NK-92 treated with Interleukin-12 subunit alpha and Interleukin-12 subunit beta, amount 100 ng/mL, for 24 hours (cell line): ENCODE measurements around the gene NOVA2.

Experiments used
- DNase-seq: peaks from one replicate; lab custom pipeline; 2025; lab: John Stamatoyannopoulos, UW

The NOVA2 gene

GRCh38 chr19:45962021-45962420, 11.6 kb downstream of the NOVA2 start:
- DNase-seq = no peak

GRCh38 chr19:45960595-45961235, 12.9 kb downstream of the NOVA2 start:
- no peak for DNase-seq

GRCh38 chr19:45959517-45960025, 14.1 kb downstream of the NOVA2 start:
- DNase-seq = no peak

- no peak for DNase-seq
Measured at GRCh38 chr19:45958769-45959516, 14.7 kb downstream of the NOVA2 start.

DNA sequence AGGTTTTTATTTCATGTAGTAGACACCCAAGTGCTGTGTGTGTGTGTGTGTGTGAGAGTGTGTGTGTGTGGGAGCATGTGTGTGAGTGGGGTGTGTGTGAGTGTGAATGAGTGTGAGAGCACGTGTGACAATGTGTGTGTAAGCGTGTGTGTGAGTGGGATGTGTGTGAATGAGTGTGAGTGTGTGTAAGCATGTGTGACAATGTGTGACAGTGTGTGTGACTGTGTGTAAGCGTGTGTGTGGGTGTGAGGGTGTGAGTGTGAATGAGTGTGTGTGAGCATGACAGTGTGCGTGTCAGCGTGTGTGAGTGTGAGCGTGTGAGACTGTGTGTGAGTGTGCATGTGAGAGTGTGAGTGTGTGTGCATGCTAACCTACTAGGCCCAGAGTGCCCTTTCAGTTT, 15.3 kb downstream of the NOVA2 start:
- DNase-seq = no peak

DNA sequence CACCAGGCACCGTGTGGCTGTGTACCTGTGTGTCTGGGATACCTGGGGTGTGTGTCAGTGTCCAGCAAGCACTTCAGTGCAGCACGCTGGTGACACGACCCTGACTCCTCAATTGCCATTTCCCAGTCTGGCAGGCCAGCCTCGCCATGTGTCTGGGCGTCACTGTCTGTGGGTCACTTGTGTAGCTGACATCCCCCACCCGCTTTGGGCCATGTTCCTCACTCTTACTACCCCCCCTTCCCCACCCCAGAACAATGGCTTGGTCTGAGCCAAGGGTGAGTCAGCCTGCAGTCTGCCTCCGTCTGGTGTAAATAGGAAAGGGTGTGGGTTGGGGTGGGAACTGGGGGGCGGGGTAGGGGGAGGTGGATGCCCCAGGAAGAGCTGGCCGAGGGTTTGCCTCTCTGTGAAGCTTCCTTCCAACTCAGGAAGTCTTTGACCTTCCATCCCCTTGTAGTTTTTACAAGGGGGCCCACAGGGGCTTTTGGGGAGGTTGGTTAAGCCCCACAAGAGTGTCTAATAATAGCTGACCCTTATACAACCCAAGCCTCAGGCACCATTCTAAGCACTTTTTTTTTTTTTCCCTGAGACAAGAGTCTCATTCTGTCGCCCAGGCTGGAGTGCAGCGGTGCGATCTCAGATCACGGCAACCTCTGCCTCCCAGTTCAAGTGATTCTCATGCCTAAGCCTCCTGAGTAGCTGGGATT, 17.6 kb downstream of the NOVA2 start:
- DNase-seq = peak; percentile 24

- no peak for DNase-seq
Measured at GRCh38 chr19:45954156-45954555, 19.5 kb downstream of the NOVA2 start.

- DNase-seq = no peak
Measured at GRCh38 chr19:45953676-45954075, 20.0 kb downstream of the NOVA2 start.

- no peak for DNase-seq
Measured at GRCh38 chr19:45952686-45953505, 20.8 kb downstream of the NOVA2 start.

DNA sequence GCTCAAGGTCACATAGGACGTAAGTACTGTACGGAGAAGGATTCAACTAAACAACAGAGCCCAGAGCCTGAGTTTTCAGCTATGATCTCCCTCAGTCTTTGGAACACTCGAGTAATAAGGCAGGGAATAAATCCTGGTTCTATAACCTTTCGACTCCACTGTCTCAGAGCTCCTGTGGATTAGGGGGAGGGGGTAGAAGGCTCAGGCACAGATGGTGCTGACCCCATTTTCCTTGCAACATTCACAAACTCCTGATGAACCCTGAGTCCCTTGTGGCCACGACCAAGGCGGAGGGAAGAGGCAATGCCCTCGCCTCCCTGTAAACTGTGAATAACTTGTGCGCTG, 21.4 kb downstream of the NOVA2 start:
- DNase-seq = no peak

DNA sequence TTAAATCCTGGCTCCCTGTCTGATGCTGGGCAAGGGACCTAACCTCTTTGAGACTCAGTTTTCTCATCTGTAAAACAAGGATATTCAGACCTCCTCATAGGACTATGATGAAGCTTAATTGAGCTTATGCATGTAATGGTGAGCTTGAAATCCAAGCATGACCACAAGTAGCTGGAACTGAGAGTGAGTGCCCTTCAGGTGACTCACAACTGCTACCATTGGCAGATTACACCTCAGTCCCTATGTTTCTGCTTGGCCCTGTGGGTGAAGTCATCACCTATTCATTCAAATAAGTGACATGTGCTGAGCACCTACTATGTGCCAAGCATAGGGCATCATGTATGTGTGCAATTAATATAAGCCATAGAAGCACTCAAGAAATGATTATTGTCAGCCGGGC, 25.7 kb downstream of the NOVA2 start:
- no peak for DNase-seq

- DNase-seq = no peak
Measured at GRCh38 chr19:45940515-45940805, 33.2 kb downstream of the NOVA2 start.

DNA sequence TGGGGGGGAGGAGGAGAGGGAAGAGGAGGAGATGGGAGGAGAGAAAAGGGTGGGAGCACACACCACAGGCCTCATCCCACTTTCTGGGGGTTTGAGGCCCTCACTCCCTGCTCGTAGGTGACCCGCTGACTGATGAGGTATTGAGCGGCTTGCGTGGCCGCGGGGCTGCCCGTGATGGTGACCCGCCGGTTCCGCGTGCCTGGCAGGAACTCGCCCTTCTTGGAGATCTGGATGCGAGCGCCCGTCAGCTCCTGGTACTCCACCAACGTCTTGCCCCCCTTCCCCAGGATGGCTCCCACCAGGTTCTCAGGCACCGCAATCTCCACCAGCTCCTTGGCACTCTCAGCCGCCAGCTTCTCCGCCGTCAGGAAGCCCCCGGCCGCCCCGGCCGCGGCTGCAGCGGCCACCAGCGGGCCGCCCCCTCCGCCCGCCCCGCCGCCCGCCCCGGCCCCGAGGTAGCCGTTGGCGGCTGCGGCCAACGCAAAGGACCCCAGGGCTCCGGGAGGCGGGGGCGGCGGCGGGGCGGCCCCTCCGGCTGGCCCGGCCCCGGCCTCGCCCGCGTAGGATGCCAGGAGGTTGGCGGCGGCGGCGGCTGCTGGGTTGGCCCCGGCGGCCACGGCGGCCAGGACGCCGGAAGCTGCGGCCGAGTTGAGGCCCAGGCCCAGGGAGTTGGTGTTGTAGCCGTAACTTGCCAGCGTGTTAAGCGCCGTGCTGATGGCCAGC, 33.7 kb downstream of the NOVA2 start:
- no peak for DNase-seq

DNA sequence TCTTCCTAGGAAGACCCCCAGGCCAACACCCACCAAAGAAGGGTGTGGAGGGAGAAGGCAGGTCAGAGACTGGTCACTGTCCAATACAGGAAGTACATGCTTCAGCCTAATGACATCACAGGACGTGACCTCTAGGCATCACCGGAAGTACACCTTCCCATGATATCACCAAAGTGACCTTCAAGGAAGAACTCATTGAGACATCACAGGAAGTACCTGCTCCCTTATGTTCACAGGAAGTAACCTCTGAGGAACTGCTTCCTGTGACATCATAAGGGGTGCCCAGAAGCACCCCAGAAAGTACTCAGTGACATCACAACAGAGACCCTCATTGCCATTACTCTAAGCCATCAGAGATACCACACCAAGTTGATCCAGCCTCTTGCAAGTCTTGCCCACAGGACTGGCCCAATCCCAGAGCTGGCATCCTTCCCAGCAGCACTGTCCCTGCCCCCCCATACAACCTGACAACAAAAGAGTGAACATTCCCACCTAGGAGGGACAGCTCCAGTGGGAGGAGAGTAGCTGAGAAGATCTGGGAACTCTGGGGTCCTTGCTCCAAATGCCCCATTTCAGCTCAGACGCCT, 34.8 kb downstream of the NOVA2 start:
- no peak for DNase-seq

GRCh38 chr19:45935267-45935666, 38.4 kb downstream of the NOVA2 start:
- no peak for DNase-seq

DNA sequence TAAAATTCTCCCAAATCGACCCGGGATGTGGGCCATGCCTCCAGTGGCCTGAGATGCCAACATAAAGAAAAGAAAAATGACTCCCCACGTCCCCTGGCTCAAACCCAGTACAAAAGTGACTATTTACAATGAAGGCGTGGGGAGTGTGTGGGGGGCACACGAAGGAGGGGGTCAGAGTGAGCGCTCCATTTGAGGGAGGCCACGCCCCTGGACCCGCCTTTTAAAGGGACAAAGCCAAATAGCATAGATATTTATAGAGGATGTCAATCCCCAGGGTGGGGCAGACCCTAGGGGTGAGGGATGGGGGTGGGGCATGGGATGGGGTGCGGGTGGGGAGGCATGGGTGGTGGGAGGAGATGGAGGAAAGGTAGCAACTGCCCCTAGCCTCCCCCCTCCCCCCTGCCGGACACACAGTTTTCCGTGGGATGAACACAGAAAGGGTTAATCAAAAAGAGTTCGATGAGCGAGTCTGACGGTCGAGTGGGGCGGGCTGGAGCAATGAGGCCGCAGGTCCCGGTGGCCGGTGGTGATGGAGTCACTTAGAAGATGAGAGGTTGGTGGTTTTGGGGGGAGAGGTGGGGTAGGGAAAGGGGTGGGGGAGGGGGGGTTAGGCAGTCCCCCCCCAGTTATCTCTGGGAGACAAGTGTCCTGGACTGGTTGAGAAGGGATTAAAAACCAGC, 39.0 kb downstream of the NOVA2 start:
- DNase-seq = no peak

GRCh38 chr19:45933759-45934158, 39.9 kb downstream of the NOVA2 start:
- DNase-seq = no peak

- DNase-seq = no peak
Measured at GRCh38 chr19:45931055-45931454, 42.6 kb downstream of the NOVA2 start.

DNA sequence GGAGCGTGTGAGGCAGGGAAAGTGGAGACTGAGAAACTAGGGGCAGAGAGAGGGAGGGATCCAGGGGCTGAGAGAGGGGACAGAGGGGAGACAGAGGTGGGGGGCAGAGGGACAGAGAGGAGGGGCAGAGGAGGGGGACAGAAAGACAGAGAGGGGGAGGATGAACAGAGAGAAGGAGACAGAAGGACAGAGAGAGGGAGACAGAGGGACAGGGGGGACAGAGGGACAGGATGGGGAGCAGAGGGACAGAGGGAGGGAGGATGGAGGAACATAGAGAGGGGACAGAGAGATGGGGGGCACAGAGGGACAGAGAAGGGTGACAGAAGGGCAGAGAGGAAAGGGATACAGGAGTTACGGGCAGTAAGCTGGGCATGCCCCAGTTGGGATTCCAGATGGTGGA, 44.4 kb downstream of the NOVA2 start:
- DNase-seq = no peak

DNA sequence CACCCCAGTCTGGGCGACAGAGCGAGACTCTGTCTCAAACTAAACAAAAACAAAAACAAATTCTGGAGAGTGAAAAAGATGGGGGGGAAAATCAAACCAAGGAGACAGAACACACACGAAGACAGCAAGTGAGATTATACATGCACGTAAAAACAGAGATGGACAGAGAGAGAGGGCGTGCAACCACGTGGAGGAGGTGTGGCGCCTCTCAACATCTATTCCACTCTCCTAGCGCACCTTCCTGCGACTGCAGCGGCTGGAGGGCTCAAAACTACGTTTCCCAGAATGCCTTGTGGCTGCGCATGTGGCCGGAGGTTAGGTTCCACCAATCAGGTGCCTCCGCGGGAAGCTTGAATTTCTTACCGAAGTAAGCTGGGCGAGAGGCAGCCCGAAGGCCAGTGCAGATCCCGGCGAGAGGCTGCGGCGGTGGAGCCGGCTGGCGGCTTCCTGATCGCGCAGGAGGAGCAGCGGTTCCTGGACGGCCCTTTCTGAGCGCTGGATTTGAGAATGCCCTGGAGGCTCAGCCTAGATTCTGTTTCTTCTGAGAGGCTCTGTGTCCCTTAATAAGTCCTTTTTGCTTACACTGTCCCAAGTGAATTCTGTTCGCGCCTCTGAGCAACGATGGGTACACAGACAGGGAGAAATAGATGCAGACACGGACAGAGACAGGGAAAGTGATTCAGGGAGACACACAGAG, 46.0 kb downstream of the NOVA2 start:
- DNase-seq = peak; percentile 88
